ENCODE results near the gene UIMC1. TPM values are rescaled to one million over a fixed set of nuclear protein-coding genes. Genes with fewer than 3 reads are reported as not detected.

Gene UIMC1
- total RNA-seq, 1 experiment from 2014 or later, result 24.0 TPM

Other genes with a start within 250 kb of the UIMC1 start
- gene UNC5A, start 196.2 kb downstream of the UIMC1 start, total RNA-seq (2014; rRNA removed; shearing (Covaris generic)), result 0.05 TPM in 1 of 2 replicates, not detected in the other
- gene HK3, start 107.4 kb downstream of the UIMC1 start, total RNA-seq (2014; rRNA removed; shearing (Covaris generic)), result not detected in 2 replicates
- gene ZNF346, start 15.9 kb upstream of the UIMC1 start, total RNA-seq (2014; rRNA removed; shearing (Covaris generic)), result 13.7 and 17.7 TPM in 2 replicates
- 2.2 and 3.4 TPM in 2 replicates for gene FGFR4, start 80.1 kb upstream of the UIMC1 start, total RNA-seq (2014; rRNA removed; shearing (Covaris generic))
- 14.3 and 18.3 TPM in 2 replicates for gene NSD1, start 127.0 kb upstream of the UIMC1 start, total RNA-seq (2014; rRNA removed; shearing (Covaris generic))

All from HT1080 (cell line).